Activated gamma-delta T cell treated with anti-CD3 and anti-CD28 coated beads, Interleukin-2, amount 50 U/mL, for 16 hours (primary cell): Measurements from ENCODE around the gene PMAIP1.
"Not testable (repeated sequence)": the region's sequence is repeated elsewhere in the genome, so short reads cannot be mapped to it uniquely, and the experiment has no call there.

Experiments
- DNase-seq: peaks from one replicate; pipeline ENCODE4 v3.0.0-alpha.2; 2020; ENCODE audit warnings: low read depth

The PMAIP1 gene

GRCh38 chr18:59885579-59886163, 14.1 kb upstream of the PMAIP1 start:
- DNase-seq: no peak

DNA sequence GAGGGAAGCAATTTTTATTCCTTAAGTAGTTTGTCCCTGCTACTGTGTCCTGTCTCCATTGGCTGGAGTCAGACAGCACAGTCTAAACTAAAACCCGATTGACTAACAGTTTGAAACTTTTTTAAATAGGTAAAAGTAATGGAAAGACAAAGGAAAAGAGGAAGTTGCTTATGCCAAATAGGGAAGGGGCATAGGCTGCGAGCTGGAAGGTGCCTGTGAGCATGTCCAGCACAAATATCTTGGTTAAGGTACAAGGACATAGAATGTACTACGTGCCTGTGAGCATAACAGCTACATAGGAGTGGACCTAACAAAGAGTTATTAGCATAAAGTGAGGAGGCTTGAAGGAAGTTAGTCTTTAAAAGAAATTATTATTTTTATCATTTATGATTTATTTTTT, 13.4 kb upstream of the PMAIP1 start:
- not testable (repeated sequence) for DNase-seq

GRCh38 chr18:59892123-59892522, 7.7 kb upstream of the PMAIP1 start:
- DNase-seq: no peak

DNA sequence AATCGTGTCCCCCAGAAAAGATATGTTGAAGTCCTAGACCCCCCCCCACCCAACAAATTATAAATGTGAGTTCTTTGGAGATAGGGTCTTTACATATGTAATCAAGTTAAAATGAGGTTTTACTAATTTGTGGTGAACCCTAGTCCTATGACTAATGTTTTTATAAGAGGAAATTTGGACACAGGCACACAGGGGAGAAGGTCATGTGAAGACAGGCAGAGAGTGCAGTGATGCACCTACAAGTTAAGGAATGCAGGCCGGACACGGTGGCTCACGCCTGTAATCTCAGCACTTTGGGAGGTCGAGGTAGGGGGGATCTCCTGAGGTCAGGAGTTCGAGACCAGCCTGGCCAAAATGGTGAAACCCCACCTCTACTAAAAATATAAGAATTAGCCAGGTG, 5.8 kb upstream of the PMAIP1 start:
- DNase-seq: no peak

GRCh38 chr18:59897321-59897954, 2.4 kb upstream of the PMAIP1 start:
- no peak for DNase-seq

DNA sequence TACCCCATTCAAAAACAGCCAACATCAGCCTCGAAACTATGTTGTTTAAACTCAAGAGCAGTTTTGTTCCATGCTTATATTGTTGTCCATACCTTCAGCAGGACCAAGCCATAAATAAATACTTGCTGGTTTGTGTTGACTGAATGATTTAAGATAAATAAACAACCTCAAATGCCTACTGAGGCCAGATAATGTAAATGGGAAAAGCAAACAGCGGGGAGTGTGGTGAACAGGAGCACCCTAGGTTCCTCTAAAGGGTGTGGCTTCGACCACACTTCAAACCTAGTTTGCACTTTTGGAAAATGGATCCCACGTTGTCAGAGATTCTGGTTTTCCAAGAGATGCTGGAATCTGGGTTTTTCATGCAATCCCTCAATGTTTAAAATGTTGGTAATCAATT, 1.7 kb upstream of the PMAIP1 start:
- no peak for DNase-seq

DNA sequence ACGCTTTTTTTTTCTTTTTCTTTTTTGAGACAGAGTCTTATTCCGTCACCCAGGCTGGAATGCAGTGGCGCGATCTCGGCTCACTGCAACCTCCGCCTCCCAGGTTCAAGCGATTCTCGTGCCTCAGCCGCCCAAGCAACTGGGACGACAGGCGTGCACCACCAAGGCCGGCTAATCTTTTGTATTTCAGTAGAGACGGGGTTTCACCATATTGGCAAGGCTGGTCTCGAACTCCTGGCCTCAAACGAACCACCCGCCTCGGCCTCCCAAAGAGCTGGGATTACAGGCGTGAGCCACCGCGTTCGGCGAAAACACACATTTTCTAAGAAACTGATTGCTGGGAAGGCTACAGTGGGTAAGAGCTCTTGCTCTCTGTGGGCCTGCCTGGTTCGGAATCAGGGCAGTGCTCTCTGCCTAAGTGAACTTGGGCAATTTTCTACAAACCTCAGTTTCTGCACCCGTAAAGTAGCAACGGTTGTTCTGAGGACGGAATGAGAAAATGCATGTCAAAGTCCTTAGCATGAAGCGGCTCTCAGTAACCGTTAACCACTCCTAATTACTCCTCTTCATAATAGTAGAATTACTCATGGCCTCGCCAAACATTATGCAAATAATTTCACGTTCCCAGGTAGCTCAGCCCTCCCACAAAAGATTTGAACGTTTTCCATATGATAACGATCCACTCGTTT, 1.0 kb upstream of the PMAIP1 start:
- DNase-seq: no peak

DNA sequence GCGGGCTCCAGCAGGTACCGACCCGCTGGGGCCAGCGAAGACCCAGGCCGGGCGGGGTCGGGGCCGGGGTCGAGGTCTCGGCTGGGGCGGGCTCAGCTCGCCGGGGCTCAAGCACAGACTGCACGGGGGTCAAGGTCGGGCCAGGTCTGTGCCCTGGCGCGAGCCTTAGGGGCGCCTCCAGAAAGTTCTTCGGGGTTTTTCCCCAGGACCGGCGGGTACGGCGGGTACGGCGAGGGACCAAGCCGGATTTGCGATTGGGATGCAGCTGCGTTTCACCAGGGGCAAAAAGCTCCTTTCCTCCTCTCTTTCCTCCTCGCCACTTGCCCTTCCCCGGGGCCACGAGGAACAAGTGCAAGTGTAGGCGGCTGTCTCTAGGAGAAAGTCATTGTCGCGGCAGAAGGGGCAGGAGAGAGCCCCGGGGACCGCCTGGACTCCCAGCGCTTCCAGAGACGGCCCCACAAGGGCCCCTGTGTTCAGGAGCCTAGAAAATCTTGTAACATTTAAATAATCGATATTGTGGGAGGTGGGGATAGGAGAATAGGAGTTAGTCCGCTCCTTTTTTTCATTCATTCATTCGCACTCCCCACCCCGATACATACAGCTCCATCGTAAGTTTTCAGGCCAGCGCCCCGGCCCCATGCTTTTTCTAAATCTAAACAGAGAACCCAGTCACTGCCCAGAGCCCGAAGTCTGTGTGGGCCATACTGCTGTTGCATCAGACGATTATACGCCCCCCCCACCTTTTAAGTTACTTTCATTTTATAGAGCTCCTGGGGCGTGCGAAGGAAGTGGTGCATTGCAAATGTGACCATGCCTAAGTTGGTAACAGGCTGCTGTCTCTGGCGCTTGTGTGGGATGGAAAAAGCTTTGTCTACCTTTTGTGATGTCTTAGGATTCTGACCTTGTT, 679 bp downstream of the PMAIP1 start:
- DNase-seq: peak; percentile 65

DNA sequence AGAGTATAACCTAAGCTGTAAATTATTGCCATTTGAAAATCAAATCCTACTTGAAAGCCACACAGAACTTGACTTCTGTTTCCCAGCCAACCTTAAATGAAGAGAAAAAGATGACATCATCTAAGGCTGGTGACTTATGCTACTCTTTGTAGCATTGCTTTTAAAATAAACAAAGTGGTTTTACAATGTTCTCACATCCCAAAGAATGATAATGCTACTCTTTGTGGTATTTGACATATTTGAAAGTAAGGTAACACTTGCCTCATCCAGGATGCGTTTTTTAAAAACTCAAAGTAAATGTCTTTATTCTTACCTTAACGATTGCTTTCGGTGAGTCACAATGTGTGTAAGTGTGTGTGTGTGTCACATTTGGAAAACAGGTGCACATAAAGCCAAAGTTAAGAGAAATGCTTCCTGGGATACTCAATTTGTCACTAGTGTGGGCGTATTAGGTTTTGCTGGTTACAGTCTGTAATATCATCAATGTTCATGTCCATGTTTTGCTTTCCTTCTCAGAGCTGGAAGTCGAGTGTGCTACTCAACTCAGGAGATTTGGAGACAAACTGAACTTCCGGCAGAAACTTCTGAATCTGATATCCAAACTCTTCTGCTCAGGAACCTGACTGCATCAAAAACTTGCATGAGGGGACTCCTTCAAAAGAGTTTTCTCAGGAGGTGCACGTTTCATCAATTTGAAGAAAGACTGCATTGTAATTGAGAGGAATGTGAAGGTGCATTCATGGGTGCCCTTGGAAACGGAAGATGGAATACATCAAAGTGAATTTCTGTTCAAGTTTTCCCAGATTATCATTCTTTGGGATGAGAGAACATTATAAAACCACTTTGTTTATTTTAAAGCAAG, 2.6 kb downstream of the PMAIP1 start:
- no peak for DNase-seq

DNA sequence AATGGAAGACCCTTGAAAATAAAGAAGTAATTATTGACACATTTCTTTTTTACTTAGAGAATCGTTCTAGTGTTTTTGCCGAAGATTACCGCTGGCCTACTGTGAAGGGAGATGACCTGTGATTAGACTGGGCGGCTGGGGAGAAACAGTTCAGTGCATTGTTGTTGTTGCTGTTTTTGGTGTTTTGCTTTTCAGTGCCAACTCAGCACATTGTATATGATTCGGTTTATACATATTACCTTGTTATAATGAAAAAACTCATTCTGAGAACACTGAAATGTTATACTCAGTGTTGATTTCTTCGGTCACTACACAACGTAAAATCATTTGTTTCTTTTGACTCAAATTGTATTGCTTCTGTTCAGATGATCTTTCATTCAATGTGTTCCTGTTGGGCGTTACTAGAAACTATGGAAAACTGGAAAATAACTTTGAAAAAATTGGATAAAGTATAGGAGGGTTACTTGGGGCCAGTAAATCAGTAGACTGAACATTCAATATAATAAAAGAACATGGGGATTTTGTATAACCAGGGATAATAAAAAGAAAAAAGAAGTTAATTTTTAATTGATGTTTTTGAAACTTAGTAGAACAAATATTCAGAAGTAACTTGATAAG, 3.3 kb downstream of the PMAIP1 start:
- no peak for DNase-seq

DNA sequence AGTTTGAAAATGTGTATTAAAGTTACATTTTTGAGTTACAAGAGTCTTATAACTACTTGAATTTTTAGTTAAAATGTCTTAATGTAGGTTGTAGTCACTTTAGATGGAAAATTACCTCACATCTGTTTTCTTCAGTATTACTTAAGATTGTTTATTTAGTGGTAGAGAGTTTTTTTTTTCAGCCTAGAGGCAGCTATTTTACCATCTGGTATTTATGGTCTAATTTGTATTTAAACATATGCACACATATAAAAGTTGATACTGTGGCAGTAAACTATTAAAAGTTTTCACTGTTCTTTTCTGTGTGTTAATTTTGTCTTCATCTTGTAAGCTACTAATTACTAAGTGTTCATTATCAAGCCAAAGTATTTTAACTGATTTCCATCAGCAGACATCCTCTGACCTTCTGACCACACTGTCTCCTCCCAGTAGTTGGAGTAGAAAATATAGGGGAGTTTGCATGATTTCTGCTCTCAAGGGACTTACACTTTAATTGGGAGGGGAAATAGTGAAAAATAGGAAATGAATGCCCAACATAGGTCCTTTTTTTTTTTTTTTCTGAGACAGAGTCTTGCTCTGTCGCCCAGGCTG, 4.3 kb downstream of the PMAIP1 start:
- no peak for DNase-seq

DNA sequence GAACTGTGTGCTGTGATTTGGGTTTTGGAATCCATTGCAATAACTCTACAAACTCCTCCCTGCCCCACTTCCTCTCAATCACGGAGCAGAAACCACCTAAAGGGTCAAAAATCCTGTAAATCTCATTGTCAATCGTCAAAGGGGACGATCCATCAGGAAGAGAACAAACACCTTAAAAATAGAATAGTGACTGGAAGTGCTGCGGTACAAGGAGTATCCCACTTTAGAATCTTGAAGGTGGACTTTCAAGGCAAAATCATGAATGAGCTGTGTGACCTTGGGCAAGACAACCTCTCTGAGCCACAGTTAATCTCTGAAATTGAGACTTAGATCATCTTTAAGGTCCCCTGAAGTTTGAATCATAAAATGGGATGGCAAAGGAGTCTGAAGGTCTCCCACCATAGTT, 5.9 kb downstream of the PMAIP1 start:
- no peak for DNase-seq

DNA sequence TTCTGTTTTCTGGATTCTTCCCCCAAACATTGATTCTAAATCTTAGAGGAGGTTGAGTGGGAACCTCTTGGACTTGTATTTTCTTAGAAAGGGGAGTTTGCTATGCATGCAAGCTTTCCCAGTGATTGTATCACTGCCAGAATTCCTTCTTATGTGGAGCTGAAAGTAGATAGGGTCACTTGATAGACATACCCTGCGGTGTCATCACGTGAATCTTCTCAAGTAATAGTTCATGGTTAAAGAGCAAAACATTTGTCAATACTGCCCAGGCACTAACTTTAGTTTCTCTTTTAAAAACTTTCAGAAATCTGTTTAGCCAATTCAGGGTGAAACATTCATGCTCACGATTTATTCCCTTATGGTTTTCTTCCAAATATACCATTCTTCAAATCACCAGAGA, 6.4 kb downstream of the PMAIP1 start:
- no peak for DNase-seq

DNA sequence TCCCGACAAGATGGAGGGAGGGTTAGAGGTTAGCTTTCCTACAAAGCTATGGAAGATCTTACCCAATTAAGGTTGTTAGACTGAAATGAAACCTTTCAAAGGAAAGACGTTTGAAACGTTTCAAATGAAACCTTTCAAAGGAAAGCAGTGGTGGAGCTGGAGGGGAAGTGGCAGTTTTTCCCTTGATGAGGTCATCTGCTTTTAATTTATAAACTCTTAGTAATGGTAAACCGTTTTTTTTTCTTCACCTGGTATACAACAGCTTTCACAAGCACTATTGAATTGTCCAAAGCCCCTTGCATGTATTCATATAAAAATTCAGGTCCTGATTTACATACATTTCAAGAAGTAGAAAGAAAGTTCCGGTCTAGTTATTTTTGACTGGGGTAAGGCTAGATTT, 7.4 kb downstream of the PMAIP1 start:
- no peak for DNase-seq

DNA sequence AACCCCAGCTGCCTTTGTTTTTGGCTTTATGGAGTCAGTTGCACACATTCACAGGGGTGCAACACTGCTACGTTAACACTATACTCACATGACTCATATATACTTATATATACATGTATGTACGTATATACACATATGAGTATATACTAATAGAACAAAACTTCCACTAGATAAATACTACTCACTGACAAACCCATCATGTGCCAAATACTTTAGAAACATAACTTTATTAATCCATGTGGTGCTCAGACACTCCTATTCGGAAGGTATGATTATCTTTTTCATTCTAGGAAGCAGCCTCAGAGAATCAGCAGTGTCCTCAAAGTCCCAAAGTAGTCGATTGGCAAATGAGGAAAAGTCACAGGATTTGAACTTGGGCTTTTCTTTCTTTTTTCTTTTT, 7.9 kb downstream of the PMAIP1 start:
- no peak for DNase-seq

DNA sequence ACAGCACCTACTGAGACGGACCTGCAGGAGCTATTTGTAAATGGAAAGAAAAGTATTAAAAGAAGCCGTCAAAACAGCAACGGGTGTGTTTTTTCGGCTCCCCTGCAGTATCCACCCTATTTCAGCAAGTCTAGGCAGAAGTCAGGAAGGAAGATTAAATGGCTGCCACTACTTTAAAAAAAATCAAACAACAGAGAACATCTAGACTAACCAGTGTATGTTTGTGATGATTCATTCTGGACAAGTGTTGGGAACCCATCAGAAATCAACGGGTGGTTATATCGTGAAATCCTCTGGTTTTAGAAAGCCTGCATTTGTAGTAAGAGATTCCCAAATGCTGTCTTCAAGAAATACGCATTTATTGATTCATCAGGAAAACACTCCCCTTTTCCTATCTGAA, 9.0 kb downstream of the PMAIP1 start:
- DNase-seq: no peak

- DNase-seq: no peak
Measured at GRCh38 chr18:59909289-59910036, 9.7 kb downstream of the PMAIP1 start.

- DNase-seq: no peak
Measured at GRCh38 chr18:59910967-59911366, 11.2 kb downstream of the PMAIP1 start.

DNA sequence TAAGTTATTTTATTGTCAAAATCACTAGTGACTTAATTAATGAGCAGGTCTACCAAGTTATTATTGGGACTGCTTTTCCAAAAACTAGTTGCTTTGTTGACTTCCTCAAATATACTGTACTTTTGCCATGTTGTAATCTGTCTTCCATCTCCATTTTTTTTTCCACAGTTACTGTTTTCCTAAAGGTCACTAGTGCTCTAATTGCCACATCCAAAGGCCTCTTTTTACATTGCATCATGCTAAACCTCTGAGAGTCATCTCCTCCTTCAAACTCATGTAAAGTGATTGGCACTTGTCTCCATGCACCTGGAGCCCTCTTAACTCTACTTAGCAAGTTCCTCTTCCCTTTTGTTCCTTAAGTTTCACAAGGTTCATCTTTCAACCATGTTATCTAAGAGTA, 11.8 kb downstream of the PMAIP1 start:
- no peak for DNase-seq

DNA sequence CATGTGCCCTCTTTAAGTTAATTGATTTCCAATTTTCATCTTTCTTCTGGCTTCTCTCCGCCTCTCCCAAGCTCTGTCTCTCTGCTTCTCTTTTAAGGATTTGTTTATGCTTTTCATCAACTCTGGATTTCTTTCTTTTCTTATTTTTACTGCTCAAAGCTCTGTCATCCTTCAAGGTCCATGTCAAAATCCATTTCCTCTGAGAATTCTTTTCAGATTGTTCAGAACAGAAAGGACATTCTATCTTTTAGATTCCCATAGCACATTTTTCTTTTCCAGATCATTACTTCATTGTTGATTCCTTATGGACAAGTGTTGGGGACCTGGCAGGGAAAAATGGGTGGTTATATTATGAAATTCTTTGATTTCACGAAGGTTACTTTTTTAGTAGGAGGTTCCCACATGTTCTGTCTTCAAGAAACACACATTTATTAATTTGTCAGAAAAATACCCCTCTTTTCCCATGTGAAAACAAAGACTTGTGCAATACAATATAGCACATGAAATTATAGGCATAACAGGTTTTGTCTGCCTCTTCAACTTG, 12.3 kb downstream of the PMAIP1 start:
- DNase-seq: no peak
